GM18868 (cell line): ENCODE results near the gene GNG11.

Experiments used
- ATAC-seq: cut with Tn5 transposase; IDR thresholded peaks from one replicate; pipeline ENCODE4 v1.9.1; 2021; ENCODE audit warnings: mild to moderate bottlenecking, moderate library complexity; ENCODE audit not compliant: unreplicated experiment

GNG11 gene

GRCh38 chr7:93945756-93946535 lies 24.4 kb downstream of the GNG11 start:
- ATAC-seq = no peak

DNA sequence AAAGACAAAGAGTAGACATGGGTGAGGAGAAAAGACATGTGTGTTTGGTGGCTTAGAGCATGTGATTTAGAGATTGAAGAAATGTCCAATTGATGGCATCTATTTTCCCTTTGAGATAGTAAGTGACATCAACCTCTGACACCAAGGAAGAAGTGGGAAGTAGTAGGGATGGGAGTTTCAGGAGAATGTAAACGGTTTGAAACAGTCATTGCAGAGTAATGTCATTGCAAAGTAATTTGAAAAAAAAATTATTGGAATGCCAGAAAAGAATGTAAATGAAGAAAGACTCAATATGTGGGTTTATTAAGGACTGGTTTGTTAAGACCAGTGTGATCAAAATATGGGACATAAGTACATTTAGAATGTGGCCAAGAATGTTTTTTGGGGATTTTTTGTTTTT lies 26.6 kb downstream of the GNG11 start:
- no peak for ATAC-seq

DNA sequence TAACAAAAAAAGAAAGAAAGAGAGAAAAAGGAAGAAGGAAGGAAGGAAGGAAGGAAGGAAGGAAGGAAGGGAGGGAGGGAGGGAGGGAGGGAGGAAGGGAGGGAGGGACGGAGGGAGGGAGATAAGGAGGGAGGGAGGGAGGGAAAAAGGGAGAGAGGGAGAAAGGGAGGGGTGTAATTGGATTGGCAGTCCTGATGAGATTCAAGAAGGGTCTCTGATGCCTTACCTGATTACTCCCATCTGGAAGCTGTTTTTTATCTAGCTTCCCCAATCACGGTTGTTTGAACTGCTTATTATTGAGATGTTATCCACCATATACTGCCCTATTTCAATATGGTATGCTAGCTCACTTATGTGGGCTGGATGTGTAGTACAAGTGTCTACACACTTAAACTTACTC lies 27.3 kb downstream of the GNG11 start:
- no peak for ATAC-seq

DNA sequence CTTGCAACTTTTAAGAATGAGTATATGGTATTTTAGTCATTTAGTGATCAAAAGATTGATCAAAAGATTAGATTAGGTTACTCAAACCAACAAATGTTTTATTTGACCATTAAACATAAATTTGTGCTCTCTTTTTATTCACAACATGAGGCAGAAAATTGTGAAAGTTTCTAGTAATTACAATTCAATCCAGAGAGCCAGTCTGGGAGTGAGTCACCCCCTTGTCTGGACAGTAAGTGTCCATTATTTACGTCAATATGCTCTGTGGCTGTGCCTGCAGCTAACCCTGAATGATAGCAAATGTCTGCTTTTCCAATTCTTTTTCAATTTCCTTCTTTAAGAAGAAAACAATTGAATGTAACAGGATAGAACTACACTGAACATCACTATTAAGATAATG lies 27.9 kb downstream of the GNG11 start:
- no peak for ATAC-seq

DNA sequence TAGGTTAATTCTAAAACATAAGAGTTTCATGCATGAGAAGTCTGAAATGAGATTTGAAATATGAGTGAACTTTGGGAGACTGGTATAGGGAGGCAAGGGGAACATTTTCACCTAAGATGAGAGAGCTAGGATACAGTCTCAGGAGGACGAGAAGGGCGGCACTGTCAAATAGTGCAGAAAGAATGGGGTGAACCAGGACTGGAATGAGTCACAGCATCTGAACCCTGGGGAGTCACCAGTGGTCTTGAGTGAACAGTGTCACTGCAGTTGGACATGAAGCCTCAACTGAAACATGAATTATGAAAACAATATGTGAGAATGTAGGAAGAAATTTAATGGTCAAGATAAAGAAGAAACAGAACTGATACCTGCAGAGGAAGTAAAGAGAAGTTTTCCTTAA lies 33.8 kb downstream of the GNG11 start:
- peak; percentile 90 for ATAC-seq

- no peak for ATAC-seq
Observed at GRCh38 chr7:93957767-93958166, 36.2 kb downstream of the GNG11 start.

GRCh38 chr7:93958216-93958615 lies 36.7 kb downstream of the GNG11 start:
- no peak for ATAC-seq

DNA sequence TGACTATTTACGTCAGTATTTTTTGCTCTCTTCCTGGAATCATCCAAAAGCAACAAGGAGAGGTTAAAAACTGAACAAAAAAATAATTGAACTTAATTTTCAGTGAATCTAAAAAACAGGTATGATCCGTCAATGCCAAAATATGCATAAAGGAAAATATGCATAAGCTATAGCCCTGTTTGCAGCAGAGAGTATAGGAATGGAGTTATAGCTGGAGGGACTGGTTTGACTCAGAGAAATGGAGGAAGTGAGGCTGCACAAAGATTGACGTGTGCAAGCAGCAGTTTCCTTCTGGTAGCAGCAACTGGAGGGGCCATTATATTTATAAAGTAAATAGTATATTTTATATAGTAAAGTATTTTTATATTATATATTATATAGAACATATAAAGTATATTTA lies 37.1 kb downstream of the GNG11 start:
- peak; percentile 50 for ATAC-seq

DNA sequence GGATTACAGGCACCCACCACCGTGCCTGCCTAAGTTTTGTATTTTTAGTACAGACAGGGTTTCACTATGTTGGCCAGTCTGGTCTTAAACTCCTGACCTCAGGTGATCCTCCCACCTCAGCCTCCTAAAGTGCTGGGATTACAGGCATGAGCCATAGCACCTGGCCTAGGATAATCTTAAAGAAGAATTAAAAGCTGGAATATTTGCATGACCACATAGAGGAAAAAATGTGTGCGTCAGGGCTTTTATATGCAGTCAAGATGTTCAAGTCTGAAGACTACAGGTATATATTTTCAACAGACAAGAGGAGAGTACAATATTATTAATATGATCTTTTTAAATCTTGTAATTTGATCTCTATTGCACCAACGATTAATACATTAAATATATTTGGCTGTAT lies 39.5 kb downstream of the GNG11 start:
- no peak for ATAC-seq

GRCh38 chr7:93964262-93964661 lies 42.7 kb downstream of the GNG11 start:
- no peak for ATAC-seq

- no peak for ATAC-seq
Observed at GRCh38 chr7:93964813-93965212, 43.3 kb downstream of the GNG11 start.

DNA sequence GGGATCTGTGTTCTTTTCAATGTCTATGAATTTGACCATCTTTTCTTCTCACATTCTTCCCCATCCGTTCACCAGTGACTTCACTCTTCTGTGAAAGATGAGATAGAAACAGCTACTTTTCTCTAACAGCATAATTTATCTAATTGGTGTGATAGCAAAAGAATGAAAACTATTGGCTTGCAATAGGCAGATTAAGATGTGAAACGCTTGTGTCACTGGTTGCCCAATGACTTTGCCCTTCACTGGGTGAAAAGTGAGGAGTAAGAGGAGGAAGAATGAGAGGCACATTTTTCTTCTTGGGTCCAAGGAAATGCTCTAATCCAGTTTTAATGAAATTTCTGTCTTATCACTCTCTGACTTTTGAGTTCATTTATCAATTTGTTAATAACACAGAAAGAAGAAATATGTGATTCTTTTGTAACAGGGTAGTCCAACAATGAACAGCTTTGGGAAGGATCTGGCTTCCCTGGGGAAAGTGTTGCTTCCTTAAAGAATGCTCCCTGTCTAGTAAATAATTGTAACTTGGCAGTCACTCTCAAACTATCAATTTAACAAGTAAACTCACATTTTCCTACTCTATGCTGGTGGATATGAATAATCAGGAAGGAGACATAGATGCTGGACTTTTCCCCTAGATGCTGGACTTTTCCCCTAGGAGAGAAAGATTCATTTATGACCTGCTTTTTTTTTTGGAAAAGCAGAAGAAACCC lies 47.5 kb downstream of the GNG11 start:
- no peak for ATAC-seq

GRCh38 chr7:93972029-93972725 lies 50.6 kb downstream of the GNG11 start:
- ATAC-seq = no peak

DNA sequence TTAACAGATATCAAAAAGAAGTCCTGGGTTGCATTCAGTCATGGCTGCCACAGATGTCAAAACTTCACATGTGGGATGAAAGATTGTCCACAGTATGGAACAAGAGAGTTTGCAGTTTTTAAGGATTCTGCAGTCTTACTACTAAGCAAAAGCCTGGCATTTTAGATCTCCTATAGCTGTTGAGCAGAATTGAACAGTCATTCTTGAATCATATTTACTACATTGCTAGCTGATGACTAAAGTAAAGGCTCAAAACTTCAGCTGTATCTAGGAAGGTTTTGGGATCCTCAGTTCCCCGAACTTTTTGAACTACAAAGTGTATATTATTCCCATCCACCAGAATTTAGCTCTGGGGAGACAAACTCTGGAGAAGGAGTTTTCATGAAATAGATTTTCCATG lies 51.6 kb downstream of the GNG11 start:
- ATAC-seq = no peak

DNA sequence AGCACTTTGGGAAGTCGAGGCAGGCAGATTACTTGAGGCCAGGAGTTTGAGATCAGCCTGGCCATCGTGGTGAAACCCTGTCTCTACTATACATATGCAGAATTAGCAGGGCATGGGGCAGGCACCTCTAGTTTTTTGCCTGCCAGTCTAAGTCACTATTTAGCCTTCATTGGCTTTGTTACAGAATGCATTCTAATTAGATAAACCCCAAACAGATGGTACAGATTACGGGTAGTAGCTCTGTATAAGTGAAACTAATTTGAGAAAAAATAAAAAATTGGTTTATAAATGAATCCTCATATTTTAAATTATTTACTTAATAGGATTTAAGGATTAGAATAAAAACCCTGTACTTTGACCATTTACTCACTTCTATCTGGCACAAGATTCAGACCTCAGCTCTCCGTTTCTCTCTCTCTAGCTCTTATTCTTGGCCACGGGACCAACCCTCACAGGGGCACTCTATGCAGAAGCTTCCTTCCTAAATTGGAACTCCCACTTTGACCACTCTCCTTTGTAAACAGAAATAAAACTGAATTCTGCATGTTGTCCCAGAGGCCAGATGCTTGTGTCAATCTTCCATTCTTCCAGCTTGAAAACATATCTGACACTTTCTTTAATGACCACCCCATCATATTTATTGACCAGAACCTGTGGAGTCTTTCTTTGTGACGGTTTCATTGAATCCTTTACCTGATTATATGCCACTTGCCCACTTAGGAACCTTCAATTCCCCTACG lies 55.8 kb downstream of the GNG11 start:
- ATAC-seq = no peak
